Ascending aorta (tissue), 2 donors: ENCODE results near the gene ELFN2. TPM values are rescaled to one million over a fixed set of nuclear protein-coding genes. Genes with fewer than 3 reads are reported as not detected.
"Not testable (repeated sequence)": the region's sequence is repeated elsewhere in the genome, so short reads cannot be mapped to it uniquely, and the experiment has no call there.

Experiments
- DNase-seq, 2 donors: peaks; one replicate each; pipeline ENCODE4 v3.0.0-alpha.2; 2019; ENCODE audit warnings: low spot score in 2 of 2
- H3K27ac ChIP-seq, 2 donors: fragments of 200-600 bp; sonication (generic); one replicate each; pipeline ENCODE4 v1.5.1; 2016 to 2017; ENCODE audit warnings: mild to moderate bottlenecking in 1 of 2
- H3K27me3 ChIP-seq: fragments of 200-600 bp; sonication (generic); one replicate; pipeline ENCODE4 v1.5.1; 2017
- H3K36me3 ChIP-seq, 2 donors: fragments of 200-600 bp; sonication (generic); one replicate each; pipeline ENCODE4 v1.5.1; 2016
- H3K4me1 ChIP-seq, 2 donors: fragments of 200-600 bp; sonication (generic); one replicate each; pipeline ENCODE4 v1.5.1; 2016 to 2017; ENCODE audit warnings: mild to moderate bottlenecking in 1 of 2
- H3K4me3 ChIP-seq, 2 donors: fragments of 200-600 bp; sonication (generic); one replicate each; pipeline ENCODE4 v1.5.1; 2016 to 2017; ENCODE audit warnings: mild to moderate bottlenecking in 1 of 2
- H3K9me3 ChIP-seq, 2 donors: fragments of 200-600 bp; sonication (generic); one replicate each; pipeline ENCODE4 v1.5.1; 2016
- CTCF ChIP-seq, 3 experiments: fragments of 200-600 bp in 2 of 3; fragments of 450-650 bp in 1 of 3; sonication (generic) in 2 of 3; IDR thresholded peaks; one replicate each; pipeline ENCODE4 v1.5.1; 2016 to 2019; ENCODE audit warnings: antibody characterized with exemption in 3 of 3, mild to moderate bottlenecking in 1 of 3, moderate library complexity in 1 of 3
- intact Hi-C: fragments of 100-400 bp; cut with DNase I; formaldehyde crosslinking; loops from one replicate; pipeline ENCODE4 v1.15.1; 2023
- total RNA-seq: library from RNA; depleted of rRNA; stranded (reverse); fragments of >200 nt; gene quantifications from one replicate; pipeline ENCODE4 v1.1.0, GENCODE V29; 2016

Gene ELFN2
- total RNA-seq, 1 donor from 2014 or later, result not detected

DNA sequence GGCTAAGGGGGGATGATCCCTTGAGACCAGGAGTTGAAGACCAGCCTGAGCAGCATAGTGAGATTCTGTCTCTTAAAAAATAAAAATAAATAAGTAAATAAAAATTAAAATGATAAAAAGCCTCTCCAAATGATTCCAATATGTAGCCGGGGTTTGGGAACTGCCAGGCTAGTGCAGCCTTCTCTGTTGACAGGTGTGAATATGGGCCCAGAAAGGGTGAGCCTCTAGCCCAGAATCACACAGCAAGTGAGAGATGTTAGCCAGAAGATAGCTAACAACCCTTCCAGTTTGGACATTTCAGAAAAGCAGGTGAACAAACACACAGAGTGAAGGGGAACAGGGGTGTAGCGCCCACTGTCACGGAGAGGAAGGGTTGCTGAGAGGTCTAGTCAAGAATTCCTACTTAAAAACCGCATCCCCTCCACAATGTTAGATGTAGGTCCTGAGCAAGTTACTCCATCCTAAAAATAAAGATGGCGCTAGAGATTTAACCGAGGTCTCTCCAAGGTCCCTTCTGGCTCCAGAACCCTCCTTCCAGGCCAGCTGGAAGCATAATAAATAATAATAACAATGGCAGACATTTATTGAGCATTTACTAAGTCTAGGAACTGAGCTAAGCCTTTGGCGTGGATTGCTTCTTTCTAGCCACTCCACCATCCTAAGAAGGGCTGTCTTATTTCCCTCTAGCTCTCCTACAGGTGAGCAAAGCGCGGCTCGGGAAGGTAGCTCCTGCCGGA is 93.4 kb downstream of the ELFN2 start:
- Histone ChIP-seq H3K4me3 (no peak overlapping the region), H3K9me3 (no peaks in the 10 kb centered on the region), H3K36me3 (no peaks in the 10 kb centered on the region), H3K27ac (no peak overlapping the region), H3K27me3 (peaks cover 19% of the 10 kb centered on the region), H3K4me1 (no peaks in the 10 kb centered on the region)
- intact Hi-C loops, result no loop called here
- DNase-seq, result no peak
- no peak for TF ChIP-seq CTCF (IDR thresholded peaks at IDR 0.05)

- Histone ChIP-seq H3K9me3 (no peaks in the 10 kb centered on the region), H3K27ac (no peak overlapping the region), H3K4me1 (no peaks in the 10 kb centered on the region), H3K4me3 (no peak overlapping the region), H3K27me3 (peaks cover 19% of the 10 kb centered on the region), H3K36me3 (no peaks in the 10 kb centered on the region)
- no peak for DNase-seq
- no peak for TF ChIP-seq CTCF (IDR thresholded peaks at IDR 0.05)
- intact Hi-C loops, result no loop called here
These were observed 95.3 kb downstream of the ELFN2 start for GRCh38 chr22:37331856-37332536.

DNA sequence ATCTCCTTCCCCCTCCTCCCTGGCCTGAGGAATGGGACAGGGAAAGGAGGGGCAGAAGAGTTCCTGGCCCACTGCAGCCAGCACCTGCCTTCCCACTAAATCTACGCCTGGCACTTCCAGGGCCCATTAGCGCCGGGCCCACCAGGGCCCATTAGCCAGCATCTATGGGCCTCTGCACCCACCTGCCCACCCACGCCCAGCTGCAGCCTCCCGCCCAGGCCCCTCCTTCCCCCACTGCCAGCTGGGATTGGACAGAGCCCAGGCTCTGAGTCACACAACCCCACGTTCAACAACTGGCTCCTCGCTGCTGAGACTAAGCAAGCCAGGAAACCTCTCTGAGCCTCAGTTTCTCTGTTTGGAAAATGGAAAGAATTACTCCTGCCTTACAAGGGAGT is 96.2 kb downstream of the ELFN2 start:
- Histone ChIP-seq H3K4me3 (no peak overlapping the region), H3K36me3 (no peaks in the 10 kb centered on the region), H3K27ac (no peak overlapping the region), H3K27me3 (peaks cover 21% of the 10 kb centered on the region), H3K9me3 (no peaks in the 10 kb centered on the region), H3K4me1 (no peaks in the 10 kb centered on the region)
- intact Hi-C loops, result no loop called here
- DNase-seq, result no peak
- TF ChIP-seq CTCF (IDR thresholded peaks at IDR 0.05), result no peak

GRCh38 chr22:37330200-37331033 is 96.9 kb downstream of the ELFN2 start:
- TF ChIP-seq CTCF (IDR thresholded peaks at IDR 0.05), result no peak
- H3K27me3 ChIP-seq, result peaks cover 24% of the 10 kb centered on the region
- no peaks in the 10 kb centered on the region for H3K4me1 ChIP-seq
- DNase-seq, result no peak
- no peak overlapping the region for H3K27ac ChIP-seq
- H3K36me3 ChIP-seq, result no peaks in the 10 kb centered on the region
- no peaks in the 10 kb centered on the region for H3K9me3 ChIP-seq
- intact Hi-C loops, result no loop called here
- no peak overlapping the region for H3K4me3 ChIP-seq

- Histone ChIP-seq H3K27ac (no peak overlapping the region), H3K4me3 (no peak overlapping the region), H3K36me3 (no peaks in the 10 kb centered on the region), H3K27me3 (peaks cover 27% of the 10 kb centered on the region), H3K9me3 (no peaks in the 10 kb centered on the region), H3K4me1 (no peaks in the 10 kb centered on the region)
- no peak for DNase-seq
- TF ChIP-seq CTCF (IDR thresholded peaks at IDR 0.05), result no peak
- intact Hi-C loops, result no loop called here
These were observed 97.8 kb downstream of the ELFN2 start for GRCh38 chr22:37329238-37330140.

DNA sequence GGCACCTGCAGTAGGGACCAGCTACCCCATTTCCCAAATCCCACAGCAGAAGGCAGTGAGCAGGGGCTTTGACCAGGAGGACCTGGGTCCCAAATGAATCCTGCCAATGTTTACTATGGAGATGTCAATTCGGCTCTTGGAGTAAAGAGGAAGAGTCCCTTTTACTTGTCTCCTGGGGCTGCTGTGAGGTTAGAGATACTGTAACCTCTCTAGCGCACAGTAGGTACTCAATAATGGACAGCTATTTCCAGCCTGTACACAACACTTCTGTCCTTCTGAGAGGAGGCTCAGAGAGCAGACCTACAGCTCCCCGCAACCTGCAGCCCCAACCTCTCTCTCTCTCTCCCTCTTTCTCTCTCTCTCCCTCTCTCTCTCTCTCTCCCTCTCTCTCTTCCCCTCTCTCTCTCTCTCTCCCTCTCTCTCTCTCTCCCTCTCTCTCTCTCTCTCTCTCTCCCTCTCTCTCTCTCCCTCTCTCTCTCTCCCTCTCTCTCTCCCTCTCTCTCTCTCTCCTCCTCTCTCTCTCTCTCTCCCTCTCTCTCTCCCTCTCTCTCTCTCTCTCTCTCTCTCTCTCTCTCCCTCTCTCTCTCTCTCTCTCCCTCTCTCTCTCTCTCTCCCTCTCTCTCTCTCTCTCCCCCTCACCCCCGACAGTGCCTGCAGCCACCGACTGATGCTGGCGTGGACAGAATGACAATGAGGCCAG is 98.6 kb downstream of the ELFN2 start:
- H3K4me1 ChIP-seq, DNase-seq, H3K4me3 ChIP-seq, H3K27ac ChIP-seq, intact Hi-C loops, H3K36me3 ChIP-seq, H3K9me3 ChIP-seq: not testable (repeated sequence)
- peaks cover 23% of the 10 kb centered on the region for H3K27me3 ChIP-seq
